ENCODE data around the gene RASSF6. TPM values are rescaled to one million over a fixed set of nuclear protein-coding genes. Genes with fewer than 3 reads are reported as not detected.

Gene RASSF6
- total RNA-seq, 1 experiment from 2014 or later = 0.22 TPM

DNA sequence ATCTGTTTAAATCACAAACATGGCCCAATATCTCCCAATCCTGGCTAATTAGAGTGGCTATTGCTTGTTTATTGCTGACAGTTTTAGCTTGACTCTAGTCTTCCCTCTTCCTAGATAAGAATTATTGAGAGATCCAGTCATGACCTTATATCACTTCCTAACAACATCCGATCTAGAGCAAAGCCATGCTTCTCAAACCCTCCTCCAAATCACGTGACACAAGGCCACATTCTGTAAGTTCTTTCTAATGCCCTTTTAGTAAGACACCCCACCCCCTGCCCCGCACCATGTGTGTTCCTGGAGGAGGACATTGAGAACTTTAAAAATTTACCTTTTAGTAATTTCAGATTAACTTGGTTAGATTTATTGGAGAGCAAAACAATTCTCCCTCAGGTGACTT lies 40.6 kb upstream of the RASSF6 start:
- no peak overlapping the region for H4K5ac ChIP-seq (ENCODE audit: insufficient read length, low read depth, low read length)
- no peak overlapping the region for H2AK5ac ChIP-seq (ENCODE audit: insufficient read length, low read length)
- no CpG with 5 or more reads among the region's 3 CpGs for WGBS (ENCODE audit: extremely low coverage, insufficient read length, low lambda C conversion rate)
- H3K56ac ChIP-seq (ENCODE audit: insufficient read length, low read depth, low read length) = no peak overlapping the region
- H3K4ac ChIP-seq (ENCODE audit: low read depth, low read length) = no peak overlapping the region
- H4K91ac ChIP-seq (ENCODE audit: insufficient read length, low read depth, low read length) = no peak overlapping the region
- H3K27ac Mint-ChIP-seq = no peak overlapping the region
- H3K9me3 Mint-ChIP-seq = no peaks in the 10 kb centered on the region; a peak in 1 of 5 replicates
- H3K27ac ChIP-seq (ENCODE audit: insufficient read length, low read depth, low read length) = no peak overlapping the region
- no peak overlapping the region for H3K4me3 Mint-ChIP-seq
- H3K36me3 Mint-ChIP-seq (ENCODE audit: insufficient read depth in 1 of 3, low read depth in 3 of 3) = no peaks in the 10 kb centered on the region
- H3K4me1 Mint-ChIP-seq = peaks cover 6 to 16% of the 10 kb centered on the region in 2 experiments
- H4K8ac ChIP-seq (replicated peaks; ENCODE audit: insufficient read length, low read depth, low read length) = no peak overlapping the region
- no peak overlapping the region for H2AFZ ChIP-seq (ENCODE audit: low read length)
- H3K4me2 ChIP-seq (ENCODE audit: insufficient read depth, insufficient read length, low read length) = no peak overlapping the region
- H3K27me3 ChIP-seq (ENCODE audit: insufficient read depth, low read length) = no peaks in the 10 kb centered on the region
- H3K23me2 ChIP-seq (ENCODE audit: insufficient read length, low read depth, low read length, poor library complexity, severe bottlenecking) = no peaks in the 10 kb centered on the region
- TF ChIP-seq, protein P1, sequence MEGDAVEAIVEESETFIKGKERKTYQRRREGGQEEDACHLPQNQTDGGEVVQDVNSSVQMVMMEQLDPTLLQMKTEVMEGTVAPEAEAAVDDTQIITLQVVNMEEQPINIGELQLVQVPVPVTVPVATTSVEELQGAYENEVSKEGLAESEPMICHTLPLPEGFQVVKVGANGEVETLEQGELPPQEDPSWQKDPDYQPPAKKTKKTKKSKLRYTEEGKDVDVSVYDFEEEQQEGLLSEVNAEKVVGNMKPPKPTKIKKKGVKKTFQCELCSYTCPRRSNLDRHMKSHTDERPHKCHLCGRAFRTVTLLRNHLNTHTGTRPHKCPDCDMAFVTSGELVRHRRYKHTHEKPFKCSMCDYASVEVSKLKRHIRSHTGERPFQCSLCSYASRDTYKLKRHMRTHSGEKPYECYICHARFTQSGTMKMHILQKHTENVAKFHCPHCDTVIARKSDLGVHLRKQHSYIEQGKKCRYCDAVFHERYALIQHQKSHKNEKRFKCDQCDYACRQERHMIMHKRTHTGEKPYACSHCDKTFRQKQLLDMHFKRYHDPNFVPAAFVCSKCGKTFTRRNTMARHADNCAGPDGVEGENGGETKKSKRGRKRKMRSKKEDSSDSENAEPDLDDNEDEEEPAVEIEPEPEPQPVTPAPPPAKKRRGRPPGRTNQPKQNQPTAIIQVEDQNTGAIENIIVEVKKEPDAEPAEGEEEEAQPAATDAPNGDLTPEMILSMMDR (conservative IDR thresholded peaks at IDR 0.05) = no peak
- H3K79me2 ChIP-seq (ENCODE audit: insufficient read depth, low read length) = no peaks in the 10 kb centered on the region
- H2BK20ac ChIP-seq (ENCODE audit: low read depth, low read length, poor library complexity, severe bottlenecking) = no peak overlapping the region
- no peak overlapping the region for H3K23ac ChIP-seq (ENCODE audit: insufficient read length, low read depth, low read length)
- no peak overlapping the region for H2BK120ac ChIP-seq (ENCODE audit: low read depth, low read length, poor library complexity, severe bottlenecking)
- peaks cover 7% of the 10 kb centered on the region for H3K27me3 Mint-ChIP-seq (ENCODE audit: low read depth)
- no peak overlapping the region for H2BK15ac ChIP-seq (ENCODE audit: low read depth, low read length)
- no peak overlapping the region for H3T11ph ChIP-seq (ENCODE audit: low read length)
- H3K9ac ChIP-seq (ENCODE audit: extremely low read depth, insufficient read length, low read length) = no peak overlapping the region
- H3K4me1 ChIP-seq (ENCODE audit: insufficient read depth, low read length) = peaks cover 4% of the 10 kb centered on the region; the same call in 1 of the 2 replicates
- no peak overlapping the region for H3K18ac ChIP-seq (ENCODE audit: insufficient read length, low read depth, low read length)
- DNase-seq = no peak
- no peaks in the 10 kb centered on the region for H4K20me1 ChIP-seq (ENCODE audit: control insufficient read depth, insufficient read depth, insufficient read length)
- no peaks in the 10 kb centered on the region for H3K79me1 ChIP-seq (ENCODE audit: insufficient read depth, low read depth, low read length, poor library complexity, severe bottlenecking)
- no peaks in the 10 kb centered on the region for H3K9me3 ChIP-seq (ENCODE audit: control insufficient read depth, low read depth, low read length)
- H2BK12ac ChIP-seq (ENCODE audit: insufficient read length, low read depth, low read length) = no peak overlapping the region
- no peak overlapping the region for H3K14ac ChIP-seq (ENCODE audit: insufficient read depth, low read length)
- no peak overlapping the region for H2BK5ac ChIP-seq (ENCODE audit: insufficient read length, low read length)
